ENCODE results near the gene KANK4.

DNA sequence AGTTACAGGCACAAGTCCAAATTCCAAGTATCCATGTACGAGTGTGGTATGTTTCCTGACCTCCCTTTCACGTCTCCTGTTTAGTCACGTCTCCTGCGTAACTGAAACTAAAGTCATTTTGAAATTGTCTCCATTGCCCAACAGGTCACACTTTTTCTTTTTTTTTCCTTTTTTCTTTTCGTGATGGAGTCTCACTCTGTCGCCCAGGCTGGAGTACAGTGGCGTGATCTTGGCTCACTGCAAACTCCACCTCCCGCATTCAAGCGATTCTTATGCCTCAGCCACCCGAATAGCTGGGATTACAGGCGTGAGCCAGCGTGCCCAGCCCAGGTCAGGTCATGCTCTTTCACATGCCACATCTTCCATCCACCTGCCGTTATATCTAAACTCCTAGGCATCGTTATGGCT lies 86.4 kb downstream of the KANK4 start:
- TF ChIP-seq POLR2A (IDR thresholded peaks at IDR 0.05; ENCODE audit: low read length) (no peak), USF2 (IDR thresholded peaks at IDR 0.05) (no peak), ZFP36 (IDR thresholded peaks at IDR 0.05; ENCODE audit: borderline replicate concordance, partially characterized antibody) (no peak), RCOR1 (IDR thresholded peaks at IDR 0.05; ENCODE audit: low read depth, low read length) (no peak), MAZ (IDR thresholded peaks at IDR 0.05; ENCODE audit: borderline replicate concordance, low read depth, low read length) (no peak), POLR2AphosphoS2 (conservative IDR thresholded peaks at IDR 0.05; ENCODE audit: low read length) (no peak), MAFK (IDR thresholded peaks at IDR 0.05; ENCODE audit: partially characterized antibody) (no peak), PBX3 (IDR thresholded peaks at IDR 0.05) (no peak), MYC (IDR thresholded peaks at IDR 0.05; ENCODE audit: borderline replicate concordance, low read length) (no peak), HOXB5 (CRISPR knock-in tag; IDR thresholded peaks at IDR 0.05) (no peak), CBX2 (IDR thresholded peaks at IDR 0.05; ENCODE audit: borderline replicate concordance, low read depth) (no peak), ZSCAN20 (CRISPR knock-in tag; IDR thresholded peaks at IDR 0.05) (no peak)
- TF ChIP-seq, protein P1, sequence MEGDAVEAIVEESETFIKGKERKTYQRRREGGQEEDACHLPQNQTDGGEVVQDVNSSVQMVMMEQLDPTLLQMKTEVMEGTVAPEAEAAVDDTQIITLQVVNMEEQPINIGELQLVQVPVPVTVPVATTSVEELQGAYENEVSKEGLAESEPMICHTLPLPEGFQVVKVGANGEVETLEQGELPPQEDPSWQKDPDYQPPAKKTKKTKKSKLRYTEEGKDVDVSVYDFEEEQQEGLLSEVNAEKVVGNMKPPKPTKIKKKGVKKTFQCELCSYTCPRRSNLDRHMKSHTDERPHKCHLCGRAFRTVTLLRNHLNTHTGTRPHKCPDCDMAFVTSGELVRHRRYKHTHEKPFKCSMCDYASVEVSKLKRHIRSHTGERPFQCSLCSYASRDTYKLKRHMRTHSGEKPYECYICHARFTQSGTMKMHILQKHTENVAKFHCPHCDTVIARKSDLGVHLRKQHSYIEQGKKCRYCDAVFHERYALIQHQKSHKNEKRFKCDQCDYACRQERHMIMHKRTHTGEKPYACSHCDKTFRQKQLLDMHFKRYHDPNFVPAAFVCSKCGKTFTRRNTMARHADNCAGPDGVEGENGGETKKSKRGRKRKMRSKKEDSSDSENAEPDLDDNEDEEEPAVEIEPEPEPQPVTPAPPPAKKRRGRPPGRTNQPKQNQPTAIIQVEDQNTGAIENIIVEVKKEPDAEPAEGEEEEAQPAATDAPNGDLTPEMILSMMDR (IDR thresholded peaks at IDR 0.05) = no peak

Measured in A549 (cell line).